Keratinocyte (primary cell): ENCODE data around the gene PTPN12.

Source experiments
- CTCF ChIP-seq, 3 experiments: IDR thresholded peaks in 1 of 3; conservative IDR thresholded peaks in 1 of 3; optimal IDR thresholded peaks in 1 of 3; 2 replicates in 2 of 3; 3 replicates in 1 of 3; pipeline versions ENCODE3 to v1.5.1; 2011; ENCODE audit warnings: low read length in 3 of 3, mild to moderate bottlenecking in 3 of 3, moderate library complexity in 2 of 3, control low read depth in 1 of 3, inconsistent platforms in 1 of 3; ENCODE audit not compliant: insufficient read depth in 2 of 3; ENCODE audit errors: extremely low read depth in 1 of 3
- EZH2 ChIP-seq: IDR thresholded peaks from one replicate; pipeline ENCODE4 v1.6.1; 2012; ENCODE audit warnings: inconsistent platforms, mild to moderate bottlenecking, low read length, moderate library complexity

- TF ChIP-seq CTCF (optimal IDR thresholded peaks at IDR 0.05 in 1 of 3, IDR thresholded peaks at IDR 0.05 in 1 of 3, conservative IDR thresholded peaks at IDR 0.05 in 1 of 3; ENCODE audit: extremely low read depth in 1 of 3, insufficient read depth in 2 of 3, low read length in 3 of 3) (no peak), EZH2 (no peak)
These were observed 32.1 kb upstream of the PTPN12 start for GRCh38 chr7:77504951-77505350.
